Measurements from ENCODE around the gene RECQL5. TPM values are rescaled to one million over a fixed set of nuclear protein-coding genes. Genes with fewer than 3 reads are reported as not detected.

The RECQL5 gene
- total and polyA plus RNA-seq, 11 donors, result 6.0 to 15.9 (median 10.2) TPM

DNA sequence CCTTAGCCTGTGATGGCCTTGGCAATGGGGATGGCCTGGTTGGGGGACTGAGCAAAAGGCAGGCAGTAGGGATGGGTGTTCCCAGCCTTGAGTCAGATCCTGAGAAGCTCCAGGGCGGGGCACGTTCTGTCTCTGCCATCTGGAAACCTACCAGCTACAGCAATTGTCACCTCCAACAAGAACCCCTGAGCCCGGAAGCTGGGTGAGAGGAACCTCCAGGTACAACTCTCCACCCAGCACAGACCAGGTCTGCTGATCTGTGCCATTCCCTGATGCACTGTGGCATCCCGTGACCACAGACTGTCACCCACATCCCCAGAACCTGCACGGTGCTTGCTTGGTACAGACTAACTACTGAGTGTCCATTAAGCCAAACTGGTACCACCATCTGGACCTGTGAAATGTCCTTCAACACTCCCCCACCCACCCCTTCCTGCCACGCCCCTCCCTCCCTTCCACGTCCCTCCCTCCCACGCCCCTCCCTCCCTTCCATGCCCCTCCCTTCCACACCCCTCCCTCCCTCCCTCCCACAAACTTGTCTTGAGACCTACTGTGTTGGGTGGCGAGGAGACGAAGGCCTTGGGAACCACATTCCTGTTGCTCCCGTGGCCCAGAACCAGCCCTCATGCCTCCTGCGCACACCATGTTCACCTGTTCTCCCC, 62.8 kb downstream of the RECQL5 start:
- DNase-seq (peak in 1 of 5 donors; percentile 22), ATAC-seq (peak in 2 of 4 donors; percentile 45 to 47)
- 76 to 84% (median 78%) methylated on average over 9 to 12 of the region's 12 CpGs for WGBS, 4 donors

GRCh38 chr17:75603123-75603522, 63.8 kb downstream of the RECQL5 start:
- DNase-seq (no peak), ATAC-seq (peak in 1 of 4 donors; percentile 23)
- TF ChIP-seq POLR2A (IDR thresholded peaks at IDR 0.05), result no peak
- TF ChIP-seq, protein P1, sequence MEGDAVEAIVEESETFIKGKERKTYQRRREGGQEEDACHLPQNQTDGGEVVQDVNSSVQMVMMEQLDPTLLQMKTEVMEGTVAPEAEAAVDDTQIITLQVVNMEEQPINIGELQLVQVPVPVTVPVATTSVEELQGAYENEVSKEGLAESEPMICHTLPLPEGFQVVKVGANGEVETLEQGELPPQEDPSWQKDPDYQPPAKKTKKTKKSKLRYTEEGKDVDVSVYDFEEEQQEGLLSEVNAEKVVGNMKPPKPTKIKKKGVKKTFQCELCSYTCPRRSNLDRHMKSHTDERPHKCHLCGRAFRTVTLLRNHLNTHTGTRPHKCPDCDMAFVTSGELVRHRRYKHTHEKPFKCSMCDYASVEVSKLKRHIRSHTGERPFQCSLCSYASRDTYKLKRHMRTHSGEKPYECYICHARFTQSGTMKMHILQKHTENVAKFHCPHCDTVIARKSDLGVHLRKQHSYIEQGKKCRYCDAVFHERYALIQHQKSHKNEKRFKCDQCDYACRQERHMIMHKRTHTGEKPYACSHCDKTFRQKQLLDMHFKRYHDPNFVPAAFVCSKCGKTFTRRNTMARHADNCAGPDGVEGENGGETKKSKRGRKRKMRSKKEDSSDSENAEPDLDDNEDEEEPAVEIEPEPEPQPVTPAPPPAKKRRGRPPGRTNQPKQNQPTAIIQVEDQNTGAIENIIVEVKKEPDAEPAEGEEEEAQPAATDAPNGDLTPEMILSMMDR (IDR thresholded peaks at IDR 0.05), result no peak
- H3K36me3 ChIP-seq, result peaks cover 0 to 13% (median 0%) of the 10 kb centered on the region in 9 donors
- intact Hi-C loops (cut with DNase I), result no loop called here
- H3K9me3 ChIP-seq, result no peaks in the 10 kb centered on the region
- H3K27ac ChIP-seq, result no peak overlapping the region
- WGBS, 4 donors, result 84 to 92% (median 89%) methylated on average over 9 of the region's 9 CpGs
- peaks cover 0 to 6% (median 0%) of the 10 kb centered on the region in 12 donors for H3K4me1 ChIP-seq
- no peaks in the 10 kb centered on the region for H3K27me3 ChIP-seq
- H3K4me3 ChIP-seq, result no peak overlapping the region

More for the DNA sequence above, 62.8 kb downstream of the RECQL5 start:
- intact Hi-C loops (cut with DNase I), result no loop called here
- Histone ChIP-seq H3K36me3 (peaks cover 0 to 13% (median 0%) of the 10 kb centered on the region in 9 donors), H3K4me3 (no peak overlapping the region), H3K27me3 (no peaks in the 10 kb centered on the region), H3K9me3 (no peaks in the 10 kb centered on the region), H3K4me1 (peaks cover 0 to 6% (median 0%) of the 10 kb centered on the region in 12 donors), H3K27ac (no peak overlapping the region)
- TF ChIP-seq POLR2A (IDR thresholded peaks at IDR 0.05), result no peak
- TF ChIP-seq, protein P1 (IDR thresholded peaks at IDR 0.05), result no peak

- peak in 1 of 4 donors; percentile 10 for ATAC-seq
- intact Hi-C loops (cut with DNase I), result no loop called here
- H3K27ac ChIP-seq, result no peak overlapping the region
- no peaks in the 10 kb centered on the region for H3K9me3 ChIP-seq
- TF ChIP-seq, protein P1 (IDR thresholded peaks at IDR 0.05), result no peak
- no peak for TF ChIP-seq POLR2A (IDR thresholded peaks at IDR 0.05)
- peak in 1 of 5 donors; percentile 15 for DNase-seq
- H3K27me3 ChIP-seq, result no peaks in the 10 kb centered on the region
- H3K4me3 ChIP-seq, result no peak overlapping the region
- H3K36me3 ChIP-seq, result peaks cover 0 to 13% (median 0%) of the 10 kb centered on the region in 9 donors
- H3K4me1 ChIP-seq, result peaks cover 0 to 6% (median 0%) of the 10 kb centered on the region in 12 donors
- 94 to 99% (median 94%) methylated on average over 9 to 12 of the region's 12 CpGs for WGBS, 4 donors
These were observed 64.3 kb downstream of the RECQL5 start for GRCh38 chr17:75602644-75603043.

DNA sequence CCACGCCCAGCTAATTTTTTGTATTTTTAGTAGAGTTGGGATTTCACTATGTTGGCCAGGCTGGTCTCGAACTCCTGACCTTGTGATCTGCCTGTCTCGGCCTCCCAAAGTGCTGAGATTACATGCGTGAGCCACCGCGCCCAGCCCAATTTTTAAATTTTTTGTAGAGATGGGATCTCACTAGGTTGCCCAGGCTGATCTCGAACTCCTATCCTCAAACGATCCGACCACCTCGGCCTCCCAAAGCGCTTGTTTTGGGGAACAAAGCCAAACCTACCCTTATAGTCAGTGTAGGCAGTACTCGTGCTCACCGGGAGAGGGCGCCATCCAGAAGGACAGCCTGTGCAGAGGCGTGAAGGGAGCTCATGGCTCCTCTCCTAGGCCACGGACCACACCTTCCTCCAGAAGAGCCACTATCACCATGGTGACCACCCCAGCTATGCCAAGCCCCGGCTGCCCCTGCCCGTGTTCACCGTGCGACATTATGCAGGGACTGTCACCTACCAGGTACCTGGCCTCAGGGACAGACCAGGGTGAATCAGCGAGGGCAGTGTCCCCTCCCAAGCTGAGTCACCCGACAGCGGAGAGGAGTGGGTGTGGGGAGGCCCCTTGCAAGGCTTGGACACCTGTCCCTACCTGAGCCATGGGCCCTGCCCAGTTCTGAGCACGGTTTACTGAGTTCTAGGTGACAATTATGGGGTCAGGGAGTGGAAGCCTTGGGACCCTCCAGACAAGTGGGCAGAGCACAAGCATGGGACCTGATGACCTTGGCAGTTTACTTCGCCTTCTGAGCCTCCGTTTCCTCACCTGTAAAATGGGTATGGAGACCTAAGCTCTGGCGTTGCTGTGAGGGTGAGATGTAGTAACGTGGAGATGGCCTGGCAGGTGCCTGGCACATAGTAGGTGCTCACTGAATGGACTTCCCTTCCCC, 65.6 kb downstream of the RECQL5 start:
- 73 to 81% (median 77%) methylated on average over 26 to 28 of the region's 28 CpGs for WGBS, 4 donors
- Histone ChIP-seq H3K27me3 (no peaks in the 10 kb centered on the region), H3K4me3 (no peak overlapping the region), H3K4me1 (peaks cover 0 to 6% (median 0%) of the 10 kb centered on the region in 12 donors), H3K9me3 (no peaks in the 10 kb centered on the region), H3K27ac (no peak overlapping the region), H3K36me3 (peaks cover 0 to 7% (median 0%) of the 10 kb centered on the region in 9 donors)
- intact Hi-C loops (cut with DNase I), result no loop called here
- ATAC-seq (peak; percentile 34 to 56 (median 52)), DNase-seq (peak in 3 of 5 donors; percentile 8 to 77 (median 29))
- no peak for TF ChIP-seq POLR2A (IDR thresholded peaks at IDR 0.05)
- TF ChIP-seq, protein P1 (IDR thresholded peaks at IDR 0.05), result peak; percentile 45 to 67 (median 60)
